K562 treated with DMSO at 1 percent for 48 hours (cell line): ENCODE measurements around the gene KRTAP10-8. TPM values are rescaled to one million over a fixed set of nuclear protein-coding genes. Genes with fewer than 3 reads are reported as not detected.

Source experiments
- total RNA-seq: library from RNA; unstranded; fragments of 300-600 nt; gene quantifications from 2 replicates; pipeline ENCODE4 v1.2.3, GENCODE V29; 2022; ENCODE audit warnings: low replicate concordance; ENCODE audit errors: extremely low read depth

Gene KRTAP10-8
- total RNA-seq: not detected in 2 replicates

DNA sequence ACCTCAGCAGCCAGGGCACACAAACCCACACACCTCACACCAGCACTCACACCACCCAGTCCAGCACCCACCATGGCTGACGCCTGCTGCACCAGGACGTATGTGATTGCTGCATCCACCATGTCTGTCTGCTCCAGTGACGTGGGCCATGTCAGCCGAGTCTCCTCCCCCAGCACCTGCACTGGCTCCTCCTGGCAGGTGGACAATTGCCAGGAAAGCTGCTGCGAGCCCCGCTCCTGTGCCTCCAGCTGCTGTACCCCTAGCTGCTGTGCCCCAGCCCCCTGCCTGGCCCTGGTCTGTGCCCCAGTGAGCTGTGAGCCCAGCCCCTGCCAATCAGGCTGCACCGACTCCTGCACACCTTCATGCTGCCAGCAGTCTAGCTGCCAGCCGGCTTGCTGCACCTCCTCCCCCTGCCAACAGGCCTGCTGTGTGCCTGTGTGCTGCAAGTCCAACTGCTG is at the start of gene KRTAP10-8:
KRTAP10-8 (plus strand) TSS at position 51 of the 458 bp plus-strand sequence; CDS start at position 73, 22 bp downstream.

DNA sequence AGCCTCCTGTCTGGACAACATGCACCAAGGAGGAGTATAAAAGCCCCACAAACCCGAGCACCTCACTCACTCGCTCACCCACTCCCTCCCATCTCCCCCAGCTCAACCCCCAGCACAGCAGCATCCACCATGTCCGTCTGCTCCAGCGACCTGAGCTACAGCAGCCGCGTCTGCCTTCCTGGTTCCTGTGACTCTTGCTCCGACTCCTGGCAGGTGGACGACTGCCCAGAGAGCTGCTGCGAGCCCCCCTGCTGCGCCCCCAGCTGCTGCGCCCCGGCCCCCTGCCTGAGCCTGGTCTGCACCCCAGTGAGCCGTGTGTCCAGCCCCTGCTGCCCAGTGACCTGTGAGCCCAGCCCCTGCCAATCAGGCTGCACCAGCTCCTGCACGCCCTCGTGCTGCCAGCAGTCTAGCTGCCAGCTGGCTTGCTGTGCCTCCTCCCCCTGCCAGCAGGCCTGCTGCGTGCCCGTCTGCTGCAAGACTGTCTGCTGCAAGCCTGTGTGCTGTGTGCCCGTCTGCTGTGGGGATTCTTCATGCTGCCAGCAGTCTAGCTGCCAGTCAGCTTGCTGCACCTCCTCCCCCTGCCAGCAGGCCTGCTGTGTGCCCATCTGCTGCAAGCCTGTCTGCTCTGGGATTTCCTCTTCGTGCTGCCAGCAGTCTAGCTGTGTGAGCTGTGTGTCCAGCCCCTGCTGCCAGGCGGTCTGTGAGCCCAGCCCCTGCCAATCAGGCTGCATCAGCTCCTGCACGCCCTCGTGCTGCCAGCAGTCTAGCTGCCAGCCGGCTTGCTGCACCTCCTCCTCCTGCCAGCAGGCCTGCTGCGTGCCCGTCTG is 38.0 kb upstream of the KRTAP10-8 start, which contains the start of gene KRTAP10-4:
KRTAP10-4 (plus strand) TSS at position 100 of the 827 bp plus-strand sequence; CDS start at position 130, 30 bp downstream.

DNA sequence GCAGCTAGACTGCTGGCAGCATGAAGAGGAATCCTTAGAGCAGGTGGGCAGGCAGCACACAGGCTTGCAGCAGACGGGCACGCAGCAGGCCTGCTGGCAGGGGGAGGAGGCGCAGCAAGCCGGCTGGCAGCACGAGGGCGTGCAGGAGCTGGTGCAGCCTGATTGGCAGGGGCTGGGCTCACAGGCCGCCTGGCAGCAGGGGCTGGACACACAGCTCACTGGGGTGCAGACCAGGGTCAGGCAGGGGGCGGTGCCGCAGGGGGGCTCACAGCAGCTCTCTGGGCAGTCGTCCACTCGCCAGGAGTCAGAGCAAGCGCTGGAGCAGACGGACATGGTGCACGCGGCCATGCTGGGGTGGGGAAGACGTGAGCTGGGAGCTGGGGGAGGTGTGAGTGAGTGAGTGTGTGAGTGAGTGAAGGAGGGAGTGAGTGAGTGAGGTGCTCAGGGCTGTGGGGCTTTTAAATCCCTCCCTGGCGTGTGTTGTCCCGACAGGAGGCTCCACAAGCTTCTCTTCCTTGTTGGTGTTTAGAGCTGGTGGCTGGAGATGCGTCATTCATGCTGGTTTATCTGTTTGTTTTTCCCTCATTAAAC is 31.6 kb upstream of the KRTAP10-8 start, which contains the start of gene KRTAP10-5:
KRTAP10-5 (minus strand) TSS at position 374 of the 591 bp plus-strand sequence; CDS start at position 348, 26 bp downstream.

DNA sequence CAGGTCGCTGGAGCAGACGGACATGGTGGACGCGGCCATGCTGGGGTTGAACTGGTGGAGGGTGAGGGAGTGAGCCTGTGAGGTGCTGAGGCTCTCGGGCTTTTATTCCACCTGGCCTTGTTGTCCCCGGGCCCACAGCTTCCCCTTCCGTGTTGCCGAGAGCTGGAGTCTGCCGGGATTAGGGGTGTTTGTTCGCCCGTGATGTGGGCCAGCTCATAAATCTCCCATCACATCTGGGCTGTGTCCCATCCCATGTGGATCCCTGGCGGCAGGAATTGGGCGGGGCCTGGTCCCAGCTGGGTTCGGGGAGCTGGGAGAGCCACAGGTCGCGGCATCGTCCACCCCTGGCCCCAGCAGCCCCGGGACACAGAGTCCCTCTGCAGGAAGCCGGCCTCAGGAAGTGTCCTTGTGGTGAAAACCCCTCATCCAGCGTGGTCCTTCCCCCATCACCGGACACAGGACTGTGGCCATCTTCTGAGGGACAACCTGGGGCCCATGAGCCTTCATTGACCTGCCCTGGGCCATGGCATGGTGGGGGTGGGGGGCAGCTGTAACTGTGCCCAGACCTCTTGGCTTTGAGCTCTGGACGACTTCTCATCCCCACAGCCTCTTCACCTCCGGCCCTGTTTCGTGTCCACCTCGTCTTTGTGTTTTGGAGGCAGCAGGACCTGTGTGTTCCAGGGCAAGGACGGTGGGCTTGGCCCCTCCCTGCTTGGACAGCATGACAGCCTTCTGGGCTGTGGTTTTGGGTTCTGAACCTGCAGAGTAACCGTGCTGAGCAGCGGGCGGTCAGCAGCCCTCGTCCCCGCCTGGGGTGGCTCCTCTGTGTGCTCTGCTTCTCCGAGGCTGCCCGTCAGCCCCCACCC is 19.2 kb upstream of the KRTAP10-8 start, which contains the start of gene KRTAP10-6:
KRTAP10-6 (minus strand) TSS at position 60 of the 866 bp plus-strand sequence; CDS start at position 39, 21 bp downstream.

GRCh38 chr21:44600118-44600978 is 11.5 kb upstream of the KRTAP10-8 start, which contains the start of gene KRTAP10-7:
TSS of gene KRTAP10-7 (plus strand) at chr21:44600597. CDS start at chr21:44600622, 25 bp downstream.

DNA sequence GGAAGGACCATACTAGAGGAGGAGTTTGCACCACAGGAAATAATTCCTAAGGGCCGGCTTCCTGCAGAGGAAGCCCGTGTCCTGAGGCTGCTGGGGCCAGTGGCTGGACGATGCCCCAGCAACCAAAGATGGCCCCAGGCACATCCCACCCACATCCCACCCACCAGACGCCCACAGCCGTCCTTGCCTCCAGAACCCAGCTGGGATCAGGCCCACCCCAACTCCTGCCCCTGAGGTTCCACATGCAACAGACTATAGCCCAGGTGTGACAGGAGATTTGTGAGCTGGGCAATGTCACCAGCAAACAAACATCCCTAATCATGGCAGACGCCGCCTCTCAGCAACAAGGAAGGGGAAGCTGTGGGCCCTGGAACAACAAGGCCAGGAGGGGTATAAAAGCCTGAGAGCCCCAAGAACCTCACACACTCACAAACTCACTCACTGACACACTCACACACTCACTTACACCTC is 14.8 kb downstream of the KRTAP10-8 start, which contains the start of gene KRTAP10-9:
KRTAP10-9 (plus strand) TSS at position 421 of the 471 bp plus-strand sequence. CDS start 79 bp downstream, outside the sequence.

GRCh38 chr21:44637018-44637850 is 25.4 kb downstream of the KRTAP10-8 start, which contains the start of gene KRTAP10-10:
TSS of gene KRTAP10-10 (plus strand) at chr21:44637356. CDS start at chr21:44637418, 62 bp downstream.

DNA sequence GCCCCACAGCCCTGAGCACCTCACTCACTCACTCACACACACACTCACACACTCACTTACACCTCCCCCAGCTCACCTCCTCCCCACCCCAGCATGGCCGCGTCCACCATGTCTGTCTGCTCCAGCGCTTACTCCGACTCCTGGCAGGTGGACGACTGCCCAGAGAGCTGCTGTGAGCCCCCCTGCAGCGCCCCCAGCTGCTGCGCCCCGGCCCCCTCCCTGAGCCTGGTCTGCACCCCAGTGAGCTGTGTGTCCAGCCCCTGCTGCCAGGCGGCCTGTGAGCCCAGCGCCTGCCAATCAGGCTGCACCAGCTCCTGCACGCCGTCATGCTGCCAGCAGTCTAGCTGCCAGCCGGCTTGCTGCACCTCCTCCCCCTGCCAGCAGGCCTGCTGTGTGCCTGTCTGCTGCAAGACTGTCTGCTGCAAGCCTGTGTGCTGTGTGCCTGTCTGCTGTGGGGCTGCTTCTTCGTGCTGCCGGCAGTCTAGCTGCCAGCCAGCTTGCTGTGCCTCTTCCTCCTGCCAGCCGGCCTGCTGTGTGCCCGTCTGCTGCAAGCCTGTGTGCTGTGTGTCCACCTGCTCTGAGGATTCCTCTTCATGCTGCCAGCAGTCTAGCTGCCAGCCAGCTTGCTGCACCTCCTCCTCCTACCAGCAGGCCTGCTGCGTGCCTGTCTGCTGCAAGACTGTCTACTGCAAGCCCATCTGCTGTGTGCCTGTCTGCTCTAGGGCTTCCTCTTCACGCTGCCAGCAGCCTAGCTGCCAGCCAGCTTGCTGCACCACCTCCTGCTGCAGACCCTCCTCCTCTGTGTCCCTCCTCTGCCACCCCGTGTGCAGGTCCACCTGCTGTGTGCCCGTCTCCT is 34.7 kb downstream of the KRTAP10-8 start, which contains the start of gene KRTAP10-11:
KRTAP10-11 (plus strand) TSS at position 49 of the 856 bp plus-strand sequence; CDS start at position 94, 45 bp downstream.

DNA sequence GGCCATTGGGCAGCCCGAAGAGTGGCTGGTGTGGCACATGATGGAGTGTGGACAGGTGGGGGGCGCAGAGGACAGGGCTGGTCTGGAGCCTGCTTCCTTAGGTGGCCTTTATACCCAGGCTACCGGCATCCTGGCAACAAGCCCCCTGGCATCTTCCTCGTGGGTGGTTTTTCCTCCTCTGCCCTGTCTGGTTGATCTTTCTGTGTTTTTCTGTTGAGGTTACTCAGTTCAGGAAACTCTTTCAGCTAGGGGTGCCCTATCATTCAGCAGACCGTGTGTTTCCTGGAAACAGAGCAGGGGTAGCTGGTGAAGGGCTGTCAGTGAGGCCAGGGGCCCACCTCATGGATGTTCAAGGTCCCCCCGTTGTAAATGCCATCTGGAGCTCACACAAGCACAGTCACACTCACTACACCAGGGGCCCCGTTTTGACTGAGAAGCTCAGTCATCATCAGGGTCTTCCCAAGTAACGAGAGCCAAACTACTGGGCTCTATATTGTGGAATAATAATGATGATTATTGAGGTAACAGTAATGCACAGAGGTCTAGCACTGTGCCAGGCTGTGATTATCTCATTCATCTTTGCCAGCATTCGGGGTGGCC is 42.8 kb downstream of the KRTAP10-8 start, which contains the start of gene KRTAP12-4:
KRTAP12-4 (minus strand) TSS at position 84 of the 600 bp plus-strand sequence; CDS start at position 39, 45 bp downstream.

GRCh38 chr21:44657635-44658540 is 46.0 kb downstream of the KRTAP10-8 start, which contains the start of gene KRTAP12-3:
TSS of gene KRTAP12-3 (plus strand) at chr21:44657932. CDS start at chr21:44657980, 48 bp downstream.

Other genes with a start within 250 kb of the KRTAP10-8 start
- gene LRRC3, start 156.6 kb upstream of the KRTAP10-8 start, total RNA-seq: not detected in 2 replicates
- gene KRTAP10-1, start 71.9 kb upstream of the KRTAP10-8 start, total RNA-seq: not detected in 2 replicates
- not detected in 2 replicates for gene KRTAP10-2, start 60.6 kb upstream of the KRTAP10-8 start, total RNA-seq
- not detected in 2 replicates for gene KRTAP10-3, start 53.3 kb upstream of the KRTAP10-8 start, total RNA-seq
- gene KRTAP10-4, start 38.4 kb upstream of the KRTAP10-8 start, total RNA-seq: not detected in 2 replicates
- gene KRTAP10-5, start 31.5 kb upstream of the KRTAP10-8 start, total RNA-seq: not detected in 2 replicates
- gene KRTAP10-6, start 19.6 kb upstream of the KRTAP10-8 start, total RNA-seq: not detected in 2 replicates
- gene KRTAP10-7, start 11.5 kb upstream of the KRTAP10-8 start, total RNA-seq: not detected in 2 replicates
- gene KRTAP10-9, start 15.0 kb downstream of the KRTAP10-8 start, total RNA-seq: not detected in 2 replicates
- gene KRTAP10-10, start 25.3 kb downstream of the KRTAP10-8 start, total RNA-seq: not detected in 2 replicates
- not detected in 2 replicates for gene KRTAP10-11, start 34.3 kb downstream of the KRTAP10-8 start, total RNA-seq
- gene KRTAP12-4, start 42.6 kb downstream of the KRTAP10-8 start, total RNA-seq: not detected in 2 replicates
- not detected in 2 replicates for gene KRTAP12-3, start 45.9 kb downstream of the KRTAP10-8 start, total RNA-seq
- gene KRTAP12-2, start 54.8 kb downstream of the KRTAP10-8 start, total RNA-seq: not detected in 2 replicates
- gene KRTAP12-1, start 70.1 kb downstream of the KRTAP10-8 start, total RNA-seq: not detected in 2 replicates
- not detected in 2 replicates for gene KRTAP10-12, start 85.1 kb downstream of the KRTAP10-8 start, total RNA-seq
- gene TSPEAR, start 99.5 kb downstream of the KRTAP10-8 start, total RNA-seq: not detected in 2 replicates
- gene UBE2G2, start 189.7 kb downstream of the KRTAP10-8 start, total RNA-seq: 245 TPM in 1 of 2 replicates, not detected in the other
- not detected in 2 replicates for gene SUMO3, start 206.0 kb downstream of the KRTAP10-8 start, total RNA-seq